ENCODE data around the gene MYBL2.

DNA sequence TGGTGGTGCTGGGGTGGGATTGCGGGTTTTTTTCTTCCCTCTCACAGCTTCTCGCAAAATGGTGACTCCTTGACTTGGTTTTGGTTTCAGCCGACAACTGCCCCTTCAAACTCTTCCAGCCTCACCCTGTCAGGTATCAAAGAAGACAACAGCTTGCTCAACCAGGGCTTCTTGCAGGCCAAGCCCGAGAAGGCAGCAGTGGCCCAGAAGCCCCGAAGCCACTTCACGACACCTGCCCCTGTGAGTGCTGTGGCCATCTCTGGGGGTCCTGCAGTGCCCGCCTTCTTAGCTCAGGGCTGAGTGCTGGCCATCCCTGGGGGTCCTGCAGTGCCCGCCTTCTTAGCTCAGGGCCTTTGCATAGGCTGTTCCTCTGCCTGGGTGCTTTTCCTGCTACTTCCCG, 48.1 kb downstream of the MYBL2 start:
- TF ChIP-seq, protein P1, sequence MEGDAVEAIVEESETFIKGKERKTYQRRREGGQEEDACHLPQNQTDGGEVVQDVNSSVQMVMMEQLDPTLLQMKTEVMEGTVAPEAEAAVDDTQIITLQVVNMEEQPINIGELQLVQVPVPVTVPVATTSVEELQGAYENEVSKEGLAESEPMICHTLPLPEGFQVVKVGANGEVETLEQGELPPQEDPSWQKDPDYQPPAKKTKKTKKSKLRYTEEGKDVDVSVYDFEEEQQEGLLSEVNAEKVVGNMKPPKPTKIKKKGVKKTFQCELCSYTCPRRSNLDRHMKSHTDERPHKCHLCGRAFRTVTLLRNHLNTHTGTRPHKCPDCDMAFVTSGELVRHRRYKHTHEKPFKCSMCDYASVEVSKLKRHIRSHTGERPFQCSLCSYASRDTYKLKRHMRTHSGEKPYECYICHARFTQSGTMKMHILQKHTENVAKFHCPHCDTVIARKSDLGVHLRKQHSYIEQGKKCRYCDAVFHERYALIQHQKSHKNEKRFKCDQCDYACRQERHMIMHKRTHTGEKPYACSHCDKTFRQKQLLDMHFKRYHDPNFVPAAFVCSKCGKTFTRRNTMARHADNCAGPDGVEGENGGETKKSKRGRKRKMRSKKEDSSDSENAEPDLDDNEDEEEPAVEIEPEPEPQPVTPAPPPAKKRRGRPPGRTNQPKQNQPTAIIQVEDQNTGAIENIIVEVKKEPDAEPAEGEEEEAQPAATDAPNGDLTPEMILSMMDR (IDR thresholded peaks at IDR 0.05): no peak
- TF ChIP-seq POLR2A (IDR thresholded peaks at IDR 0.05) (no peak), EP300 (IDR thresholded peaks at IDR 0.05) (no peak), POLR2AphosphoS5 (IDR thresholded peaks at IDR 0.05) (no peak)

Data from sigmoid colon (tissue), 4 donors.